SU-DHL-6 (cell line): Measurements from ENCODE around the gene ARHGEF11.

ENCODE experiments used
- H2AFZ ChIP-seq: fragments of 200-600 bp; sonication (generic); 2 replicates; pipeline ENCODE4 v1.6.1; 2014; ENCODE audit warnings: low read depth, mild to moderate bottlenecking, moderate library complexity, mixed read lengths, antibody characterized with exemption, low read length; ENCODE audit not compliant: severe bottlenecking
- H3F3A ChIP-seq: fragments of 200-600 bp; shearing (Covaris generic); 2 replicates; pipeline ENCODE4 v1.6.0; 2016; ENCODE audit warnings: antibody characterized with exemption, mild to moderate bottlenecking; ENCODE audit not compliant: insufficient read depth
- H3K27ac ChIP-seq: fragments of 200-600 bp; sonication (generic); 2 replicates; pipeline ENCODE4 v1.5.1; 2016; ENCODE audit warnings: low read depth, mild to moderate bottlenecking, low read length, moderate library complexity, mixed read lengths
- H3K27me3 ChIP-seq: fragments of 200-600 bp; sonication (generic), shearing (Covaris generic); 2 replicates; pipeline ENCODE4 v1.6.0; 2014; ENCODE audit warnings: mild to moderate bottlenecking, low read length
- H3K36me3 ChIP-seq: fragments of 200-600 bp; sonication (generic); 2 replicates; pipeline ENCODE4 v1.6.1; 2014; ENCODE audit warnings: mild to moderate bottlenecking, low read length, mixed read lengths
- H3K4me2 ChIP-seq: fragments of 300-600, 200-600 bp; shearing (Covaris generic), sonication (generic); 2 replicates; pipeline ENCODE4 v1.6.0; 2014; ENCODE audit warnings: low read length, low read depth, mild to moderate bottlenecking; ENCODE audit not compliant: poor library complexity, severe bottlenecking
- H3K4me3 ChIP-seq: fragments of 200-600 bp; sonication (generic); 2 replicates; pipeline ENCODE4 v1.5.1; 2014; ENCODE audit warnings: antibody characterized with exemption, low read length, mild to moderate bottlenecking, mixed read lengths; ENCODE audit not compliant: insufficient read depth, poor library complexity, severe bottlenecking
- H3K79me2 ChIP-seq: fragments of 200-600 bp; sonication (generic); 2 replicates; pipeline ENCODE4 v1.6.1; 2014; ENCODE audit warnings: mild to moderate bottlenecking, low read length, moderate library complexity; ENCODE audit not compliant: insufficient read depth
- H3K9ac ChIP-seq: fragments of 200-600 bp; sonication (generic); 2 replicates; pipeline ENCODE4 v1.7.0; 2014; ENCODE audit warnings: mild to moderate bottlenecking, low read length
- H3K9me2 ChIP-seq: fragments of 200-600 bp; sonication (generic); replicated peaks from 2 replicates; pipeline ENCODE4 v1.6.1; 2014; ENCODE audit warnings: low read length; ENCODE audit not compliant: insufficient read depth
- H3K9me3 ChIP-seq: fragments of 200-600 bp; sonication (generic); 2 replicates; pipeline ENCODE4 v1.6.1; 2014; ENCODE audit warnings: low read length, mixed read lengths; ENCODE audit not compliant: insufficient read depth
- H4K20me1 ChIP-seq: fragments of 200-600 bp; sonication (generic); 2 replicates; pipeline ENCODE4 v1.6.1; 2014; ENCODE audit warnings: low read depth, mild to moderate bottlenecking, antibody characterized with exemption, low read length, moderate library complexity, mixed read lengths
- CTCF ChIP-seq: fragments of 200-600 bp; sonication (generic); IDR thresholded peaks from one replicate; pipeline ENCODE4 v1.5.1; 2017; ENCODE audit warnings: antibody characterized with exemption, mild to moderate bottlenecking, low read length, moderate library complexity; ENCODE audit not compliant: insufficient read depth, poor library complexity, severe bottlenecking
- EZH2phosphoT487 ChIP-seq: fragments of 200-600 bp; sonication (generic), shearing (Covaris generic); conservative IDR thresholded peaks from 2 replicates; pipeline ENCODE4 v1.6.1; 2018; ENCODE audit warnings: mild to moderate bottlenecking, antibody characterized with exemption, low read length, moderate library complexity, mixed read lengths

ARHGEF11 gene

GRCh38 chr1:156904187-156904959 is 141.2 kb downstream of the ARHGEF11 start:
- Histone ChIP-seq H3K9me2 (no peaks in the 10 kb centered on the region), H3K4me3 (no peak overlapping the region), H3K27ac (no peak overlapping the region), H3K36me3 (no peaks in the 10 kb centered on the region), H3K9ac (no peak overlapping the region), H3K79me2 (no peaks in the 10 kb centered on the region), H3K27me3 (no peaks in the 10 kb centered on the region), H2AFZ (no peak overlapping the region), H3F3A (no peaks in the 10 kb centered on the region), H3K9me3 (no peaks in the 10 kb centered on the region), H4K20me1 (no peaks in the 10 kb centered on the region), H3K4me2 (no peak overlapping the region)
- no peak for TF ChIP-seq EZH2phosphoT487
- TF ChIP-seq CTCF, result no peak

- no peak overlapping the region for H3K27ac ChIP-seq
- TF ChIP-seq EZH2phosphoT487, result no peak
- TF ChIP-seq CTCF, result no peak
- H2AFZ ChIP-seq, result no peak overlapping the region
- no peak overlapping the region for H3K4me3 ChIP-seq
- H3K9me3 ChIP-seq, result no peaks in the 10 kb centered on the region
- H3K79me2 ChIP-seq, result no peaks in the 10 kb centered on the region
- no peak overlapping the region for H3K4me2 ChIP-seq
- H3K27me3 ChIP-seq, result no peaks in the 10 kb centered on the region
- H3K9me2 ChIP-seq, result no peaks in the 10 kb centered on the region
- H3F3A ChIP-seq, result no peaks in the 10 kb centered on the region
- H3K9ac ChIP-seq, result no peak overlapping the region
- H3K36me3 ChIP-seq, result no peaks in the 10 kb centered on the region
- no peaks in the 10 kb centered on the region for H4K20me1 ChIP-seq
These were observed 142.0 kb downstream of the ARHGEF11 start for GRCh38 chr1:156903328-156904091.

GRCh38 chr1:156901966-156902915 is 143.3 kb downstream of the ARHGEF11 start:
- Histone ChIP-seq H4K20me1 (no peaks in the 10 kb centered on the region), H3K9me3 (no peaks in the 10 kb centered on the region), H2AFZ (no peak overlapping the region), H3K9me2 (no peaks in the 10 kb centered on the region), H3K4me3 (no peak overlapping the region), H3K27me3 (no peaks in the 10 kb centered on the region), H3K36me3 (no peaks in the 10 kb centered on the region), H3K79me2 (no peaks in the 10 kb centered on the region), H3K9ac (no peak overlapping the region), H3F3A (no peaks in the 10 kb centered on the region), H3K4me2 (no peak overlapping the region), H3K27ac (no peak overlapping the region)
- no peak for TF ChIP-seq CTCF
- no peak for TF ChIP-seq EZH2phosphoT487
